ENCODE results near the gene SEZ6. TPM values are rescaled to one million over a fixed set of nuclear protein-coding genes. Genes with fewer than 3 reads are reported as not detected.

SEZ6 gene
- total RNA-seq, 1 experiment from 2014 or later: not detected

DNA sequence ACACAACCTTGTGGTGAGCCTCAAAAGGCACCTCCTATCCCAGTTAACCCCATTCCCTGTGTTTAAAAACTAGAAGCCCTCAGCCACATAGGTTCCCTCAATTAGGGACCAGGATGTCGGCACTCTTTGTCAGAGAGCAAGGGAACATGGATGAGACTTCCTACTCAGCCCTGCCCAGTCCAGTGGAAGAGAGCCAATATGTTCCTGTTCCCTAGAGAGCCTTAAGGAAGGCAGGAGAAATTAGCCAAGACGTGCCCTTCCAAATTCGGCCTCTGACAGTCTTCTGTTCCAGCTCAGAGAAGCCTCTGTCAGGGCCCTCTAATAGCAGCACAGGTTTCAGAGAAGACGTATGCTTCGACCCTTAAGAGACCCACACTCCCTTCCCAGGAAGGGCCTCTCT, 88.4 kb downstream of the SEZ6 start:
- no peaks in the 10 kb centered on the region for H4K20me1 ChIP-seq (ENCODE audit: low read length)
- DNase-seq (no peak), ATAC-seq (no peak)
- H3K4me1 ChIP-seq (ENCODE audit: insufficient read depth, low read length): no peaks in the 10 kb centered on the region
- no peaks in the 10 kb centered on the region for H3K9me3 ChIP-seq (ENCODE audit: low read length)
- no peak overlapping the region for H3K4me2 ChIP-seq (ENCODE audit: low read length)
- BruUV-seq (replicated peaks): no TSS peak
- no peaks in the 10 kb centered on the region for H3K27me3 ChIP-seq (ENCODE audit: low read length)
- H3K9ac ChIP-seq (ENCODE audit: low read length): no peak overlapping the region
- H3K9me2 ChIP-seq (replicated peaks; ENCODE audit: low read length): no peaks in the 10 kb centered on the region
- H3K36me3 ChIP-seq (ENCODE audit: low read depth, low read length): peaks cover 60% of the 10 kb centered on the region
- no peak overlapping the region for H3K27ac ChIP-seq (ENCODE audit: low read length)
- H3K79me2 ChIP-seq (ENCODE audit: low read length): no peaks in the 10 kb centered on the region
- POLR2A ChIA-PET (ENCODE audit: unreplicated experiment): no interaction called here
- TF ChIP-seq, protein P1, sequence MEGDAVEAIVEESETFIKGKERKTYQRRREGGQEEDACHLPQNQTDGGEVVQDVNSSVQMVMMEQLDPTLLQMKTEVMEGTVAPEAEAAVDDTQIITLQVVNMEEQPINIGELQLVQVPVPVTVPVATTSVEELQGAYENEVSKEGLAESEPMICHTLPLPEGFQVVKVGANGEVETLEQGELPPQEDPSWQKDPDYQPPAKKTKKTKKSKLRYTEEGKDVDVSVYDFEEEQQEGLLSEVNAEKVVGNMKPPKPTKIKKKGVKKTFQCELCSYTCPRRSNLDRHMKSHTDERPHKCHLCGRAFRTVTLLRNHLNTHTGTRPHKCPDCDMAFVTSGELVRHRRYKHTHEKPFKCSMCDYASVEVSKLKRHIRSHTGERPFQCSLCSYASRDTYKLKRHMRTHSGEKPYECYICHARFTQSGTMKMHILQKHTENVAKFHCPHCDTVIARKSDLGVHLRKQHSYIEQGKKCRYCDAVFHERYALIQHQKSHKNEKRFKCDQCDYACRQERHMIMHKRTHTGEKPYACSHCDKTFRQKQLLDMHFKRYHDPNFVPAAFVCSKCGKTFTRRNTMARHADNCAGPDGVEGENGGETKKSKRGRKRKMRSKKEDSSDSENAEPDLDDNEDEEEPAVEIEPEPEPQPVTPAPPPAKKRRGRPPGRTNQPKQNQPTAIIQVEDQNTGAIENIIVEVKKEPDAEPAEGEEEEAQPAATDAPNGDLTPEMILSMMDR (conservative IDR thresholded peaks at IDR 0.05; ENCODE audit: low read depth, low read length): no peak
- no peak for TF ChIP-seq EZH2 (IDR thresholded peaks at IDR 0.05; ENCODE audit: low read length, unreplicated experiment)
- H3F3A ChIP-seq (ENCODE audit: low read length, unreplicated experiment): peaks cover 4% of the 10 kb centered on the region
- intact Hi-C loops (cut with micrococcal nuclease): no loop called here
- H2AFZ ChIP-seq (ENCODE audit: low read length): no peak overlapping the region
- no peak overlapping the region for H3K4me3 ChIP-seq (ENCODE audit: low read length)
- CTCF ChIA-PET: no interaction called here

DNA sequence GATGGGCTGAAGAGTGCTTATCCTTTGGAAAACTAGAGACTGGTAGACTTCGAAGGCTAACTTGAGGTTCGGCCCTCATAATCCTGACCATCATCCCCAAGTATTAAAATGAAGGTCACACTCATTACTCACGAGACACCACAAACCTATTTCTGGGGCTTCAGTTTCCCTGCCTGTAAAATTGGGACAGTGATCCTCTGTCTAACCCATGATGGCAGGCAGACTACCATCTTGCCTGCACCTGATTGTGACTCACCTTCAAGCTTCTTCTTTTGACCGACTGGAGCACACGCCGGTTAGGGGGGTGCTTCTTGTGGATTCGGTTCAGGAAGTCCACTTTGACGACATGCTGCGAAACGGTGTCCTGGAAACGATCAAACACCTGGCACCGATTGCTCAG, 88.8 kb downstream of the SEZ6 start:
- H3K4me2 ChIP-seq (ENCODE audit: low read length): no peak overlapping the region
- no peak overlapping the region for H3K4me3 ChIP-seq (ENCODE audit: low read length)
- TF ChIP-seq EZH2 (IDR thresholded peaks at IDR 0.05; ENCODE audit: low read length, unreplicated experiment): no peak
- TF ChIP-seq, protein P1 (conservative IDR thresholded peaks at IDR 0.05; ENCODE audit: low read depth, low read length): no peak
- TF ChIP-seq EZH2phosphoT487 (IDR thresholded peaks at IDR 0.05; ENCODE audit: borderline replicate concordance, low read length): no peak
- H3K9me2 ChIP-seq (replicated peaks; ENCODE audit: low read length): no peaks in the 10 kb centered on the region
- H3F3A ChIP-seq (ENCODE audit: low read length, unreplicated experiment): peaks cover 4% of the 10 kb centered on the region
- peaks cover 60% of the 10 kb centered on the region for H3K36me3 ChIP-seq (ENCODE audit: low read depth, low read length)
- intact Hi-C loops (cut with micrococcal nuclease): no loop called here
- H3K27me3 ChIP-seq (ENCODE audit: low read length): no peaks in the 10 kb centered on the region
- no peak for DNase-seq
- CTCF ChIA-PET: no interaction called here
- H4K20me1 ChIP-seq (ENCODE audit: low read length): no peaks in the 10 kb centered on the region
- BruUV-seq (replicated peaks): no TSS peak
- no peak overlapping the region for H2AFZ ChIP-seq (ENCODE audit: low read length)
- no peaks in the 10 kb centered on the region for H3K79me2 ChIP-seq (ENCODE audit: low read length)
- ATAC-seq: no peak
- H3K9me3 ChIP-seq (ENCODE audit: low read length): no peaks in the 10 kb centered on the region
- POLR2A ChIA-PET (ENCODE audit: unreplicated experiment): interaction anchor here (0.6 to 0.7 kb wide), 2 partner anchors 14 to 34 kb away, joined by 4 to 5 read pairs; partner anchors contain the start of genes DHRS13 and PHF12
- no peak overlapping the region for H3K27ac ChIP-seq (ENCODE audit: low read length)
- no peaks in the 10 kb centered on the region for H3K4me1 ChIP-seq (ENCODE audit: insufficient read depth, low read length)
- no peak overlapping the region for H3K9ac ChIP-seq (ENCODE audit: low read length)

DNA sequence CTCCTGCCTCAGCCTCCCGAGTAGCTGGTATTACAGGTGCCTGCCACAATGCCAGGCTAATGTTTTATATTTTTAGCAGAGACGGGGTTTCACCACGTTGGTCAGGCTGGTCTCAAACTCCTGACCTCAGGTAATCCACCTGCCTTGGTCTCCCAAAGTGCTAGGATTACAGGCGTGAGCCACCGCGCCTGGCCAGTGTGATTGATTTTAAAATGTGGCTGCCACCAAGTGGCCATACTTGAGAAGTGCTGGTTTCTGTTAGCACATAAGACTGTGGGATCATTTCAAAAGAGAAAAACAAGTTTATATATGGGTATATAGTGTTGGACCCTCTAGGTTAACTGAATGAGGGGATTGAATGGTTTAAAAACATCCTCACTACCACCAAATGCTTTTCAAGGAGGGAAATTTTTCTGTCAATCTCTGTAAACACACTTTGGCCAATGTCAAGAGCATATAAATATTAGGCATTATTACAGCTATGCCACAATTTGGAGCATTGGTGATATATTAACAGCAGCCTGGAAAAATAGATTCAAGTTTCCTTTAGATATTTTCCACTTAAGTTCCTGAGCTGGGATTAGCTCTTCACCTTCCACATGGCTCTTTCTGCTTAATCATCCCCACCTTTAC, 89.4 kb downstream of the SEZ6 start:
- intact Hi-C loops (cut with micrococcal nuclease): no loop called here
- Histone ChIP-seq H3K9me2 (replicated peaks; ENCODE audit: low read length) (no peaks in the 10 kb centered on the region), H3K9ac (ENCODE audit: low read length) (no peak overlapping the region), H3K27ac (ENCODE audit: low read length) (no peak overlapping the region), H3K4me2 (ENCODE audit: low read length) (no peak overlapping the region), H3K4me3 (ENCODE audit: low read length) (no peak overlapping the region), H2AFZ (ENCODE audit: low read length) (no peak overlapping the region), H4K20me1 (ENCODE audit: low read length) (no peaks in the 10 kb centered on the region), H3K9me3 (ENCODE audit: low read length) (no peaks in the 10 kb centered on the region), H3K36me3 (ENCODE audit: low read depth, low read length) (peaks cover 59% of the 10 kb centered on the region), H3K79me2 (ENCODE audit: low read length) (no peaks in the 10 kb centered on the region), H3F3A (ENCODE audit: low read length, unreplicated experiment) (peaks cover 4% of the 10 kb centered on the region), H3K27me3 (ENCODE audit: low read length) (no peaks in the 10 kb centered on the region), H3K4me1 (ENCODE audit: insufficient read depth, low read length) (no peaks in the 10 kb centered on the region)
- DNase-seq (no peak), ATAC-seq (peak; percentile 56)
- TF ChIP-seq EZH2phosphoT487 (IDR thresholded peaks at IDR 0.05; ENCODE audit: borderline replicate concordance, low read length): no peak
- TF ChIP-seq, protein P1 (conservative IDR thresholded peaks at IDR 0.05; ENCODE audit: low read depth, low read length): peak; percentile 67
- POLR2A ChIA-PET (ENCODE audit: unreplicated experiment): interaction anchor here (0.6 to 0.7 kb wide), 2 partner anchors 13 to 35 kb away, joined by 4 to 5 read pairs; partner anchors contain the start of genes DHRS13 and PHF12
- CTCF ChIA-PET: no interaction called here
- BruUV-seq (replicated peaks): no TSS peak
